HG02678 (cell line): ENCODE results near the gene TSPY9.
"Not testable (repeated sequence)": the region's sequence is repeated elsewhere in the genome, so short reads cannot be mapped to it uniquely, and the experiment has no call there.

ENCODE experiments used
- ATAC-seq: cut with Tn5 transposase; IDR thresholded peaks from one replicate; pipeline ENCODE4 v1.9.1; 2021; ENCODE audit warnings: mild to moderate bottlenecking, moderate library complexity; ENCODE audit not compliant: unreplicated experiment

The TSPY9 gene, protein sequence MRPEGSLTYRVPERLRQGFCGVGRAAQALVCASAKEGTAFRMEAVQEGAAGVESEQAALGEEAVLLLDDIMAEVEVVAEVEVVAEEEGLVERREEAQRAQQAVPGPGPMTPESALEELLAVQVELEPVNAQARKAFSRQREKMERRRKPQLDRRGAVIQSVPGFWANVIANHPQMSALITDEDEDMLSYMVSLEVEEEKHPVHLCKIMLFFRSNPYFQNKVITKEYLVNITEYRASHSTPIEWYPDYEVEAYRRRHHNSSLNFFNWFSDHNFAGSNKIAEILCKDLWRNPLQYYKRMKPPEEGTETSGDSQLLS

DNA sequence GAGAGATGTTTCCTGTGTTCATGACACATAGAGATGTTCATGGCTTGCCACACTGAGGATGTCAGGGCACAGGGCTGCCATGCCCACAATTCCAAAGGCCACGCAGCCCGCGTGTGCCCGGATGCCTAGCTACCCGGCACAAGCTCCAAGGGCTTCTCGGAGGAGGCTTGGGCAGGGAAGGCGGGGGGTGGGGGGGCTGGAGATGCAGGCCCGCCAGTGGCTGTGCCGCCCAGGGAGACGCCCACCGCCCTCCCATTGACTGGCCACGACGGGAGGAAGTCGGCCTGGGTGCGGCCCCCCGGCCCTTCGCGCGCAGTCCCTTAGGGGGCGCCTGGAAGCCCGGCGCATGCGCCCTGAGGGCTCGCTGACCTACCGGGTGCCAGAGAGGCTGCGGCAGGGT lies at the start of gene TSPY9:
Gene TSPY9 (plus strand): TSS at position 301 of the 400 bp plus-strand sequence. CDS start 46 bp downstream, at position 347.
- not testable (repeated sequence) for ATAC-seq

DNA sequence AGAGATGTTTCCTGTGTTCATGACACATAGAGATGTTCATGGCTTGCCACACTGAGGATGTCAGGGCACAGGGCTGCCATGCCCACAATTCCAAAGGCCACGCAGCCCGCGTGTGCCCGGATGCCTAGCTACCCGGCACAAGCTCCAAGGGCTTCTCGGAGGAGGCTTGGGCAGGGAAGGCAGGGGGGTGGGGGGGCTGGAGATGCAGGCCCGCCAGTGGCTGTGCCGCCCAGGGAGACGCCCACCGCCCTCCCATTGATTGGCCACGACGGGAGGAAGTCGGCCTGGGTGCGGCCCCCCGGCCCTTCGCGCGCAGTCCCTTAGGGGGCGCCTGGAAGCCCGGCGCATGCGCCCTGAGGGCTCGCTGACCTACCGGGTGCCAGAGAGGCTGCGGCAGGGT lies 20.4 kb upstream of the TSPY9 start, which contains the start of gene TSPY1:
Gene TSPY1 (plus strand): TSS at position 301 of the 400 bp plus-strand sequence. CDS start 46 bp downstream, at position 347.
- ATAC-seq = not testable (repeated sequence)

GRCh38 chrY:9504396-9504795 lies 17.3 kb downstream of the TSPY9 start:
- ATAC-seq = not testable (repeated sequence)

DNA sequence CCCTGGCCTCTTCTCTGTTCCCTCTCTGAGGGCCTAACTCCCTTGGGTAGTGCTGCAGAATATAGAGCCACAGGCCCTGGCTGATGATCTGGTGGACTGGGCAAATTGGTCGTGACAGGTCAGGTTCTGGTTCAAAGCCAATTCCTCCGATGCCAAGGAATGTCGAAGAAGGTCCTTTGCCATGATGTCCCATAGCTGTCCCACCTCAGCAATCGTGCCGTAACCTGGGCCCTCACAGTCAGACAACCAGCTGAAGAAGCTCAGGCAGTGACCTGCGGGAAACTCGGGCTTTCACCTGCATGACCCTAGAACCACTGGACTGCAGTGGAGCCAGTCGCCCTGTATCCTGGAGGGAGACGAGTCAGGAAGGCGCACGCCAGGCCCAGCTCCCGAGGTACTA lies 29.2 kb downstream of the TSPY9 start:
- not testable (repeated sequence) for ATAC-seq

DNA sequence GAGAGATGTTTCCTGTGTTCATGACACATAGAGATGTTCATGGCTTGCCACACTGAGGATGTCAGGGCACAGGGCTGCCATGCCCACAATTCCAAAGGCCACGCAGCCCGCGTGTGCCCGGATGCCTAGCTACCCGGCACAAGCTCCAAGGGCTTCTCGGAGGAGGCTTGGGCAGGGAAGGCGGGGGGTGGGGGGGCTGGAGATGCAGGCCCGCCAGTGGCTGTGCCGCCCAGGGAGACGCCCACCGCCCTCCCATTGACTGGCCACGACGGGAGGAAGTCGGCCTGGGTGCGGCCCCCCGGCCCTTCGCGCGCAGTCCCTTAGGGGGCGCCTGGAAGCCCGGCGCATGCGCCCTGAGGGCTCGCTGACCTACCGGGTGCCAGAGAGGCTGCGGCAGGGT lies 40.5 kb downstream of the TSPY9 start, which contains the start of gene TSPY10:
Gene TSPY10 (plus strand): TSS at position 301 of the 400 bp plus-strand sequence. CDS start 46 bp downstream, at position 347.
- ATAC-seq = not testable (repeated sequence)
